ENCODE measurements around the gene DISC1. TPM values are rescaled to one million over a fixed set of nuclear protein-coding genes. Genes with fewer than 3 reads are reported as not detected.

The DISC1 gene
- total RNA-seq, 1 donor from 2014 or later: 5.2 TPM

DNA sequence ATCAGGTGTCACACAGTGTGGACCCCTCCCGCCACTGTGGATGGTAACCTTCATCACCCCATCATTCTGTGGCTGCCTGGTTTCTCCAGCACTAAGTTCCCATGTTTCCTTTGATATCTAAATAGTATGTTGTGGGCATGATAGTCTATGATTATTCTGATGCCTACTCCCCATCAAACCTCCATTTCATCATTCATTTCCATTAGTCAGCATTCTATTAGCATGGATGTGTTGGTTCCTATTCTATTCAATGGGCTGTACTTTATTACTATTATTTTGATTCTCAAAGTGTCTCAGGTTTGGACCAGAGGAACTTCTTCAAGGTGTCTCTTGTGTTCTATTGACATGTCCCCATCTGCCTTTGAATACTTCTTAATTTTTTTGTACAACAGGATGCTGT, 112.0 kb downstream of the DISC1 start:
- H3K9me3 Mint-ChIP-seq (ENCODE audit: low read depth): peaks cover 6% of the 10 kb centered on the region
- H3K36me3 Mint-ChIP-seq (ENCODE audit: insufficient read depth): peaks cover 2% of the 10 kb centered on the region
- TF ChIP-seq, protein P1, sequence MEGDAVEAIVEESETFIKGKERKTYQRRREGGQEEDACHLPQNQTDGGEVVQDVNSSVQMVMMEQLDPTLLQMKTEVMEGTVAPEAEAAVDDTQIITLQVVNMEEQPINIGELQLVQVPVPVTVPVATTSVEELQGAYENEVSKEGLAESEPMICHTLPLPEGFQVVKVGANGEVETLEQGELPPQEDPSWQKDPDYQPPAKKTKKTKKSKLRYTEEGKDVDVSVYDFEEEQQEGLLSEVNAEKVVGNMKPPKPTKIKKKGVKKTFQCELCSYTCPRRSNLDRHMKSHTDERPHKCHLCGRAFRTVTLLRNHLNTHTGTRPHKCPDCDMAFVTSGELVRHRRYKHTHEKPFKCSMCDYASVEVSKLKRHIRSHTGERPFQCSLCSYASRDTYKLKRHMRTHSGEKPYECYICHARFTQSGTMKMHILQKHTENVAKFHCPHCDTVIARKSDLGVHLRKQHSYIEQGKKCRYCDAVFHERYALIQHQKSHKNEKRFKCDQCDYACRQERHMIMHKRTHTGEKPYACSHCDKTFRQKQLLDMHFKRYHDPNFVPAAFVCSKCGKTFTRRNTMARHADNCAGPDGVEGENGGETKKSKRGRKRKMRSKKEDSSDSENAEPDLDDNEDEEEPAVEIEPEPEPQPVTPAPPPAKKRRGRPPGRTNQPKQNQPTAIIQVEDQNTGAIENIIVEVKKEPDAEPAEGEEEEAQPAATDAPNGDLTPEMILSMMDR (IDR thresholded peaks at IDR 0.05; ENCODE audit: unreplicated experiment): no peak
- no peak overlapping the region for H3K4me3 Mint-ChIP-seq (ENCODE audit: low read depth)
- no peak for DNase-seq (ENCODE audit: low spot score, unreplicated experiment)
- H3K4me1 Mint-ChIP-seq (ENCODE audit: low read depth): no peaks in the 10 kb centered on the region
- H3K27ac Mint-ChIP-seq: no peak overlapping the region
- H3K27me3 Mint-ChIP-seq: no peaks in the 10 kb centered on the region

DNA sequence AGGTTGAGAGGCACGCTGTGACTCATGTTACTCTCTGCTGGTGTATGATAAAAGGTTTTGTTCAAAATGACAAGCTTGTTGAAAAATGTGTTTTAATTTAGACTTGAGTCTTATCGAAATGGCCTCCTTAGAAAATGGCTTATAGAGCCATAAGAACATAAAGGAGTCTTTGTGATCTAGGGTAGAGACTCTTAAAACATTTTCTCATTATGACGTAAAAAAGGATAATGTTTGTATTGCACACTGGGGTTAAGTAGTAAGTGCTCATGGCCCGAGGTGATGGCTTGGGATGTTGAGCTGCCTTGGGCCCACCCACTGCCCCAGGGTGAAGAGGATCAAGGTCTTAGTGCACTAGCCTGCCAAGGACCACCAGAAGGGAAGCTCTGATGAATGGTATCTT, 117.4 kb downstream of the DISC1 start:
- H3K27me3 Mint-ChIP-seq: no peaks in the 10 kb centered on the region
- H3K36me3 Mint-ChIP-seq (ENCODE audit: insufficient read depth): peaks cover 2% of the 10 kb centered on the region
- peaks cover 8% of the 10 kb centered on the region for H3K9me3 Mint-ChIP-seq (ENCODE audit: low read depth)
- H3K4me3 Mint-ChIP-seq (ENCODE audit: low read depth): no peak overlapping the region
- DNase-seq (ENCODE audit: low spot score, unreplicated experiment): no peak
- no peak overlapping the region for H3K27ac Mint-ChIP-seq
- H3K4me1 Mint-ChIP-seq (ENCODE audit: low read depth): no peaks in the 10 kb centered on the region
- TF ChIP-seq, protein P1 (IDR thresholded peaks at IDR 0.05; ENCODE audit: unreplicated experiment): no peak

DNA sequence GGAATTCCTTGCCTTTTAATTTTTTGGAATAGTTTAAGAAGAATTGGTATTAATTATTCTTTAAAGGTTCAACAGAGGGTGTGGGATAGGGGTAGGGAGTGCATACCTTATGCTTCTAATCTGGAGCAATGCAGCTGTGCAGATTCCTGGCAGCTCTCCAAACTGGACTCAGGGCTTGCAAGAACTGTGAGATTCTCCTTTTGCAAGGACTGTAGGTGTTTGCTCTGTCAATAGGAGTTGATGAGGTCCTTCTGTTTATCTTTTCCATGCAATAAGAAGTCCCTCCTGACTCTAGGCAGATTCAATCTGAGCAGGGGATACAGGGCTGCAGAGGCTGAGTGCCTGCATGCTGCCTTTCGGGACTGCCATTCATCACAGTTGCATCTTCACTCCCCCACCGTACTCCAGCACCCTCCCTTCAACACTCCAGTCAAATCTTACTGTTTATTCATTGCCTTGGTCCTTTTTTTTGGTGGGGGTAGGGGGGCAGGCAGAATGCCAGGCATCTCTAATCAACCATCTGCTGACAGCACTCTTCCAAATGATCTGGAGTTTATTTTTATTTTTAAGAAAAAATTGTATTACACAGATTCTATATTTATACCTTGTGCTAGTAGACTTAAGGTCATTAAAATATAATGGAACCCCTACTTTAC, 122.3 kb downstream of the DISC1 start:
- Mint-ChIP-seq H3K9me3 (ENCODE audit: low read depth) (peaks cover 16% of the 10 kb centered on the region), H3K27ac (no peak overlapping the region), H3K27me3 (no peaks in the 10 kb centered on the region), H3K4me3 (ENCODE audit: low read depth) (no peak overlapping the region), H3K36me3 (ENCODE audit: insufficient read depth) (peaks cover 13% of the 10 kb centered on the region), H3K4me1 (ENCODE audit: low read depth) (no peaks in the 10 kb centered on the region)
- TF ChIP-seq, protein P1 (IDR thresholded peaks at IDR 0.05; ENCODE audit: unreplicated experiment): no peak
- DNase-seq (ENCODE audit: low spot score, unreplicated experiment): no peak

DNA sequence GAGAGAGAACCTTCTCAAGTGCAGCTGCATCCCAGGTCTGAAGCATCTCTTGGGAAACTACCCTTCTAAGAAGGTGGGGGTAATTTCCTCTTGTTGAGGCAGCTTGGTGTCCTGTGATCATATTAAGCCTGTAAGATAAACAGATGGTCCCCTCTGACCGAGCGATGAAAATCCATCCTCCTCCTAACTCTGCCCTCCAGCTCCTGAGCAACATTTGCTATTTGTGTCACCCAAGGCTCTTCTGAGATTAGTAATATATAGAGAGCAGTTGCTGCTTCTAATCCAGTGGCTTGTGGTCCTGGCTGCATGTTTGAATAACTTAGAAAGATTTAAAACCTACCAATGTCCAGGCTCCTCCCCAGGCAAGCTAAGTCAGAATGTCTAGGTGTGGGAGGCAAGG, 123.7 kb downstream of the DISC1 start:
- H3K9me3 Mint-ChIP-seq (ENCODE audit: low read depth): peaks cover 18% of the 10 kb centered on the region
- H3K36me3 Mint-ChIP-seq (ENCODE audit: insufficient read depth): peaks cover 17% of the 10 kb centered on the region
- no peaks in the 10 kb centered on the region for H3K4me1 Mint-ChIP-seq (ENCODE audit: low read depth)
- no peak for DNase-seq (ENCODE audit: low spot score, unreplicated experiment)
- no peak overlapping the region for H3K4me3 Mint-ChIP-seq (ENCODE audit: low read depth)
- no peak overlapping the region for H3K27ac Mint-ChIP-seq
- no peaks in the 10 kb centered on the region for H3K27me3 Mint-ChIP-seq
- TF ChIP-seq, protein P1 (IDR thresholded peaks at IDR 0.05; ENCODE audit: unreplicated experiment): no peak

DNA sequence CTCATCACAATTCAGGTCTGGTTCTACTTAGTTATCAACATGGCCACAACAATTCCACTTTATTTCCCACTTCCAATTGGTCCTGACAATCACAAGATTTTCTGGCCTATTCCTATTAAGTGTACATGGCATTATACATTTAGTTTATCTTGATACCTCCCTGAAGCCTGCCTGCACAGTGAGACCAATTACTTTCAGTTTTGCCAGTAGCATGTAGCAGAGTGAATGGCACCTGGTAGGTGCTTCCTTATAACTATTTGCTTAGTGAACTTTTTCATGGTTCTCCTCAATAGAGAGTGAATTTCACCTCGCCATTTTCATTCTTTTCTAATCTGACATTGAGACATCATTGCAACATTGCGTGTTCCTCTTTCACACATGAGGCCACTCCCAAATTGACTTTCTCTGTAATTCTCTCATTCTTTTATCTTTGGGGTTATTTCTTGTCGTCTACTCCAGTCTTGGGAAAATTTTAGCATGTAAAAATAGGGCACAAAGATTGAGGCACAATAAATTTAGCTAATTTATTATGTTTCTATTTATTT, 124.3 kb downstream of the DISC1 start:
- DNase-seq (ENCODE audit: low spot score, unreplicated experiment): no peak
- Mint-ChIP-seq H3K27me3 (no peaks in the 10 kb centered on the region), H3K27ac (no peak overlapping the region), H3K4me1 (ENCODE audit: low read depth) (no peaks in the 10 kb centered on the region), H3K36me3 (ENCODE audit: insufficient read depth) (peaks cover 17% of the 10 kb centered on the region), H3K9me3 (ENCODE audit: low read depth) (peaks cover 18% of the 10 kb centered on the region), H3K4me3 (ENCODE audit: low read depth) (no peak overlapping the region)
- TF ChIP-seq, protein P1 (IDR thresholded peaks at IDR 0.05; ENCODE audit: unreplicated experiment): no peak

Measured in progenitor cell of endocrine pancreas (in vitro differentiated cells).